Measurements from ENCODE around the gene TREML2. TPM values are rescaled to one million over a fixed set of nuclear protein-coding genes. Genes with fewer than 3 reads are reported as not detected.
"Not testable (repeated sequence)": the region's sequence is repeated elsewhere in the genome, so short reads cannot be mapped to it uniquely, and the experiment has no call there.

Gene TREML2
- total RNA-seq, 2 donors from 2014 or later = not detected

GRCh38 chr6:41190791-41191190 is 10.2 kb downstream of the TREML2 start:
- H3K36me3 ChIP-seq (replicated peaks in 1 of 2; ENCODE audit: insufficient read depth in 1 of 2, low read depth in 2 of 2) = no peaks in the 10 kb centered on the region
- no peaks in the 10 kb centered on the region for H3K9me3 ChIP-seq
- H3K27ac ChIP-seq = no peak overlapping the region
- no peaks in the 10 kb centered on the region for H3K4me1 ChIP-seq
- no peaks in the 10 kb centered on the region for H3K27me3 ChIP-seq
- WGBS, 2 donors = 49 to 72% methylated on average over 3 of the region's 3 CpGs
- TF ChIP-seq, protein P1, sequence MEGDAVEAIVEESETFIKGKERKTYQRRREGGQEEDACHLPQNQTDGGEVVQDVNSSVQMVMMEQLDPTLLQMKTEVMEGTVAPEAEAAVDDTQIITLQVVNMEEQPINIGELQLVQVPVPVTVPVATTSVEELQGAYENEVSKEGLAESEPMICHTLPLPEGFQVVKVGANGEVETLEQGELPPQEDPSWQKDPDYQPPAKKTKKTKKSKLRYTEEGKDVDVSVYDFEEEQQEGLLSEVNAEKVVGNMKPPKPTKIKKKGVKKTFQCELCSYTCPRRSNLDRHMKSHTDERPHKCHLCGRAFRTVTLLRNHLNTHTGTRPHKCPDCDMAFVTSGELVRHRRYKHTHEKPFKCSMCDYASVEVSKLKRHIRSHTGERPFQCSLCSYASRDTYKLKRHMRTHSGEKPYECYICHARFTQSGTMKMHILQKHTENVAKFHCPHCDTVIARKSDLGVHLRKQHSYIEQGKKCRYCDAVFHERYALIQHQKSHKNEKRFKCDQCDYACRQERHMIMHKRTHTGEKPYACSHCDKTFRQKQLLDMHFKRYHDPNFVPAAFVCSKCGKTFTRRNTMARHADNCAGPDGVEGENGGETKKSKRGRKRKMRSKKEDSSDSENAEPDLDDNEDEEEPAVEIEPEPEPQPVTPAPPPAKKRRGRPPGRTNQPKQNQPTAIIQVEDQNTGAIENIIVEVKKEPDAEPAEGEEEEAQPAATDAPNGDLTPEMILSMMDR (IDR thresholded peaks at IDR 0.05) = no peak
- TF ChIP-seq POLR2A (IDR thresholded peaks at IDR 0.05) = no peak
- intact Hi-C loops (cut with DNase I) = no loop called here
- no peak for DNase-seq
- H3K4me3 ChIP-seq = no peak overlapping the region
- ATAC-seq = no peak

DNA sequence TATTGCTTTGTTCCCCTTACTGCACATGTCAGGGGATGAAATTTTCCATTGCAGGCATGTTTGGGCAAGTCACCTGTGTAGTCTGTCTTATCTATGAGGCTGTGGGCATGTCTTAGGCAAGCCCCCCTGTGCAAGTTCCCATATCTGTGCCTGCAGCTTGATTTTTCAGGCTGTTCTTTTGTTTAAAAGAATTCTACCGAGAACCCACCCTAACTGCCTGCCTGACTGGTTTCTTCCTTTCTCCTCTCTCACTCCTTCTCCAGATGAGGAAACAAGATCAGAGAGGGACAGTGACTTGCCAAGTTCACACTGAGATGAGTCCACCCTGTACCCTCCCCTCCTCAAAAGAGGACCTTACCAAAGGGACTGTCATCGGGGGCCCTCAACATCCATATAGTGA is 11.0 kb downstream of the TREML2 start:
- H3K27me3 ChIP-seq = no peaks in the 10 kb centered on the region
- H3K9me3 ChIP-seq = no peaks in the 10 kb centered on the region
- ATAC-seq (no peak), DNase-seq (no peak)
- H3K4me1 ChIP-seq = no peaks in the 10 kb centered on the region
- 94 to 97% methylated on average over 2 of the region's 2 CpGs for WGBS, 2 donors
- H3K4me3 ChIP-seq = no peak overlapping the region
- H3K36me3 ChIP-seq (replicated peaks in 1 of 2; ENCODE audit: insufficient read depth in 1 of 2, low read depth in 2 of 2) = no peaks in the 10 kb centered on the region
- H3K27ac ChIP-seq = no peak overlapping the region
- TF ChIP-seq POLR2A (IDR thresholded peaks at IDR 0.05) = no peak
- TF ChIP-seq, protein P1 (IDR thresholded peaks at IDR 0.05) = no peak
- intact Hi-C loops (cut with DNase I) = no loop called here

DNA sequence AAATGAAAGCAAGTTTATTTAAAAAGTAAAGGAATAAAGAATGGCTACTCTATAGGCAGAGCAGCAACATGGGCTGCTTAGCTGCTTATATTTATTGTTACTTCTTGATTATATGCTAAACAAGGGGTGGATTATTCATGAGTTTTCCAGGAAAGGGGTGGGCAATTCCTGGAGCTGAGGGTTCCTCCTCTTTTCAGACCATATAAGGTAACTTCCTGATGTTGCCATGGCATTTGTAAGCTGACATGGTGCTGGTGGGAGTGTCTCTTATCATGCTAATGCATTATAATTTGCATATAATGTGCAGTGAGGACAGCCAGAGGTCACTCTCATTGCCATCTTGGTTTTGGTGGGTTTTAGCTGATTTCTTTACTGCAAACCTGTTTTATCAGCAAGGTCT is 11.9 kb downstream of the TREML2 start:
- H3K9me3 ChIP-seq; ATAC-seq; intact Hi-C loops (cut with DNase I); H3K4me3 ChIP-seq; H3K27me3 ChIP-seq; H3K36me3 ChIP-seq (replicated peaks in 1 of 2; ENCODE audit: insufficient read depth in 1 of 2, low read depth in 2 of 2); H3K4me1 ChIP-seq; DNase-seq; H3K27ac ChIP-seq: not testable (repeated sequence)

GRCh38 chr6:41187924-41188886 is 12.7 kb downstream of the TREML2 start:
- TF ChIP-seq, protein P1 (IDR thresholded peaks at IDR 0.05) = no peak
- TF ChIP-seq POLR2A (IDR thresholded peaks at IDR 0.05) = no peak
- intact Hi-C loops (cut with DNase I) = no loop called here
- H3K27ac ChIP-seq = no peak overlapping the region
- H3K4me3 ChIP-seq = no peak overlapping the region
- WGBS, 2 donors = 82 to 84% methylated on average over 8 of the region's 8 CpGs
- DNase-seq (no peak), ATAC-seq (no peak)
- no peaks in the 10 kb centered on the region for H3K27me3 ChIP-seq
- H3K9me3 ChIP-seq = no peaks in the 10 kb centered on the region
- H3K4me1 ChIP-seq = no peaks in the 10 kb centered on the region
- H3K36me3 ChIP-seq (replicated peaks in 1 of 2; ENCODE audit: insufficient read depth in 1 of 2, low read depth in 2 of 2) = no peaks in the 10 kb centered on the region

DNA sequence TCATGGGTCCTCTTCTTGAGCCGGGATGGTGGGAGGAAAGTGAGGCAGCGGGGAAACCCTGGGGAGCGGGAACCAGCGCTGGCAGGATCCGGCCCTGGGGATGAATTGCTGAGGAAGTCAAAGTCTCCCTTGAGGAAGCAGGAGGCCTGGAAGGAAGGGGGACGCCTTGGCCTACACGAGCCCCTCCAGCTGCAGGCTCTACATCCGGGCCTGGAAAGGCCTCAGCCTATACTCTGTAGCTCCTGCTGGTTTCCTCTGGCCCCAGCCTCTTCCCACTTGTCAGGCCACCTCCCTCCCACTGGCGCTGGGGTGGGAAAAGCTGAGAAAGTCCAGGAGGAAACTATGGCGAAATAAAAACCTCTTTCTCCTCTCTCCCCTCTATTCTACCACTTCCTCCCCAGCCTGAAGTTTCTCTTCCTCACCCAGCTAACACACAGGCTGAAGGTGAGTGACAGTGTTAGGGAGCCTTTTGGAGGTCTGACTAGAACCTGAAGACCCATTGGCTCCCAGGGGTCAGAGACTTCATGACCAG is 14.9 kb downstream of the TREML2 start:
- DNase-seq (no peak), ATAC-seq (no peak)
- Histone ChIP-seq H3K27me3 (no peaks in the 10 kb centered on the region), H3K4me1 (no peaks in the 10 kb centered on the region), H3K9me3 (no peaks in the 10 kb centered on the region), H3K4me3 (no peak overlapping the region), H3K27ac (no peak overlapping the region), H3K36me3 (replicated peaks in 1 of 2; ENCODE audit: insufficient read depth in 1 of 2, low read depth in 2 of 2) (no peaks in the 10 kb centered on the region)
- intact Hi-C loops (cut with DNase I) = no loop called here
- WGBS, 2 donors = 62 to 76% methylated on average over 10 of the region's 10 CpGs
- TF ChIP-seq, protein P1 (IDR thresholded peaks at IDR 0.05) = no peak
- TF ChIP-seq POLR2A (IDR thresholded peaks at IDR 0.05) = no peak
